Measurements from ENCODE around the gene SAP30BP.

DNA sequence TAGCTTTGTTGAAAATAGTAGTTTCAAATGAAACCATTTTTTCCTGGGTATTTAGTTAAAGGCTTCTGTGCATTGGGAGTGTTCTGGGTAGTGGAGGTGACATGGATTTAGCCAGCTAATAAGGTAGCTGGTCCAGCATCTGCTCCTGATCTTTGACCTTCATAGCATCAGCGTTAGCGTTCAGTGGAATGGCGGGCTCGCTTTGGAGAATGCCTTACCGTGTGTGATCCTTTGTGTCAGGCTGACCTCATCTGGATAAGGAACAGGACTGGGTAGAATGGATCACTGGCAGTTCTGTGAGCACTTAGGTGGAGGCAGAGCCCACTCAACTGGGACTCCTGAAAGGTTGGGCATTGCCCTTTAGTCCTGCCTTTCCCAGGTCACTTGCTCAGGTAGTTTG lies 3.7 kb downstream of the SAP30BP start:
- TF ChIP-seq, protein P1, sequence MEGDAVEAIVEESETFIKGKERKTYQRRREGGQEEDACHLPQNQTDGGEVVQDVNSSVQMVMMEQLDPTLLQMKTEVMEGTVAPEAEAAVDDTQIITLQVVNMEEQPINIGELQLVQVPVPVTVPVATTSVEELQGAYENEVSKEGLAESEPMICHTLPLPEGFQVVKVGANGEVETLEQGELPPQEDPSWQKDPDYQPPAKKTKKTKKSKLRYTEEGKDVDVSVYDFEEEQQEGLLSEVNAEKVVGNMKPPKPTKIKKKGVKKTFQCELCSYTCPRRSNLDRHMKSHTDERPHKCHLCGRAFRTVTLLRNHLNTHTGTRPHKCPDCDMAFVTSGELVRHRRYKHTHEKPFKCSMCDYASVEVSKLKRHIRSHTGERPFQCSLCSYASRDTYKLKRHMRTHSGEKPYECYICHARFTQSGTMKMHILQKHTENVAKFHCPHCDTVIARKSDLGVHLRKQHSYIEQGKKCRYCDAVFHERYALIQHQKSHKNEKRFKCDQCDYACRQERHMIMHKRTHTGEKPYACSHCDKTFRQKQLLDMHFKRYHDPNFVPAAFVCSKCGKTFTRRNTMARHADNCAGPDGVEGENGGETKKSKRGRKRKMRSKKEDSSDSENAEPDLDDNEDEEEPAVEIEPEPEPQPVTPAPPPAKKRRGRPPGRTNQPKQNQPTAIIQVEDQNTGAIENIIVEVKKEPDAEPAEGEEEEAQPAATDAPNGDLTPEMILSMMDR (IDR thresholded peaks at IDR 0.05; ENCODE audit: low read depth, low read length, poor library complexity, severe bottlenecking), result no peak
- TF ChIP-seq EZH2phosphoT487 (IDR thresholded peaks at IDR 0.05; ENCODE audit: borderline replicate concordance, low read length), result no peak
